Transverse colon (tissue), 4 donors: ENCODE results near the gene WNT2B. TPM values are rescaled to one million over a fixed set of nuclear protein-coding genes. Genes with fewer than 3 reads are reported as not detected.

Experiments
- DNase-seq: peaks from one replicate; pipeline ENCODE4 v3.0.0-alpha.2; 2019
- H3K27ac ChIP-seq, 4 donors: fragments of 200-600 bp; sonication (generic); 2 replicates each; pipeline ENCODE4 v1.5.1; 2016 to 2018; ENCODE audit warnings: inconsistent platforms in 4 of 4
- H3K27me3 ChIP-seq: fragments of 200-600 bp; sonication (generic); 2 replicates; pipeline ENCODE4 v1.5.1; 2017; ENCODE audit warnings: inconsistent platforms
- H3K36me3 ChIP-seq, 4 donors: fragments of 200-600 bp; sonication (generic); 2 replicates each; pipeline ENCODE4 v1.5.1; 2017 to 2019; ENCODE audit warnings: inconsistent platforms in 4 of 4
- H3K4me1 ChIP-seq, 4 donors: fragments of 200-600 bp; sonication (generic); 2 replicates each; pipeline ENCODE4 v1.5.1; 2017 to 2020; ENCODE audit warnings: inconsistent platforms in 4 of 4
- H3K4me3 ChIP-seq, 4 donors: fragments of 200-600 bp; sonication (generic); 1 replicate in 1 of 4; 2 replicates in 3 of 4; pipeline versions ENCODE4 v1.5.1 to v1.6.1; 2017 to 2019; ENCODE audit warnings: inconsistent platforms in 4 of 4
- H3K9me3 ChIP-seq, 2 donors: fragments of 200-600 bp; sonication (generic); 2 replicates each; pipeline ENCODE4 v1.5.1; 2017 to 2019; ENCODE audit warnings: inconsistent platforms in 2 of 2
- EP300 ChIP-seq: sonication (generic); formaldehyde crosslinking; IDR thresholded peaks from one replicate; pipeline ENCODE4 v1.6.1; 2017; ENCODE audit warnings: antibody characterized with exemption, low read depth
- POLR2A ChIP-seq: fragments of 450-650 bp; IDR thresholded peaks from one replicate; pipeline ENCODE4 v1.6.1; 2016; ENCODE audit warnings: antibody characterized with exemption, mild to moderate bottlenecking, moderate library complexity
- POLR2AphosphoS5 ChIP-seq, 3 donors: sonication (generic); formaldehyde crosslinking; IDR thresholded peaks; one replicate each; pipeline ENCODE4 v1.6.1; 2016; ENCODE audit warnings: antibody characterized with exemption in 3 of 3
- WGBS, 2 donors: methylation state at CpG; one replicate each; pipeline ENCODE4 v1.1.5; 2018; ENCODE audit warnings: low coverage in 1 of 2; 5-methylcytosine and 5-hydroxymethylcytosine counted together
- in situ Hi-C, 4 donors: fragments of 200-750 bp; cut with MboI; loops; one replicate each; pipeline versions ENCODE4 v1.15.0 to v1.15.1; 2017; ENCODE audit warnings: low sequenced_read_pairs in 3 of 4, low pct_ligation_motif_present in 1 of 4, low pct_unique_long_range_greater_than_20kb in 1 of 4
- intact Hi-C: fragments of 100-400 bp; cut with DNase I; formaldehyde crosslinking; loops from one replicate; pipeline ENCODE4 v1.15.1; 2023; ENCODE audit warnings: low total_unique reads
- total RNA-seq, 4 donors: library from RNA; depleted of rRNA; stranded (reverse); fragments of >200 nt; gene quantifications; one replicate each; pipeline ENCODE4 v1.1.0, GENCODE V29; 2016
- TF ChIP-seq, protein P1 (sequence below), 5 experiments: fragments of 200-600 bp in 3 of 5; fragments of 450-650 bp in 2 of 5; sonication (generic) in 3 of 5; IDR thresholded peaks; 1 replicate in 2 of 5; 2 replicates in 3 of 5; pipeline ENCODE4 v1.5.1; 2016 to 2017; ENCODE audit warnings: antibody characterized with exemption in 5 of 5, inconsistent platforms in 3 of 5, mild to moderate bottlenecking in 2 of 5, moderate library complexity in 1 of 5

The WNT2B gene
- total RNA-seq, 4 donors from 2014 or later, result 7.9 to 17.3 (median 10.0) TPM

DNA sequence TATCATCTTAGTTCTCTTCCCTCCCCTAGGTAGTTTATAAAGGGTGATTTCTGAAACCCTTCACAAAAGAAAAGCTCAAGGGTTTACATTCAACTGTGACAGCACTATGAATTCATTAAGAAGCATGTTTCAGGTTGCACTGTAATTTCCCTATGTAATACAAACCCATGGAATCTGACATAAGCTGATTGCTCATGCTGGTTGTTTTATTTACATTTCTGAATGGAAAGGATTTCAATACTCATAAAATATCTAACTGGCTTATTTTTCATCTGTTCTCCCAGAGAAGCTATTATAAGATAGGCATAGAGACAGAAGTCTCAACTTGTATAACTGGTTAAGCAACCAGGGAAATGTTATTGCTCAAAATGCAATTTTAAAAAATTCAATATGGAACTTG lies 20.5 kb downstream of the WNT2B start:
- in situ Hi-C loops, result no loop called here
- intact Hi-C loops, result no loop called here

DNA sequence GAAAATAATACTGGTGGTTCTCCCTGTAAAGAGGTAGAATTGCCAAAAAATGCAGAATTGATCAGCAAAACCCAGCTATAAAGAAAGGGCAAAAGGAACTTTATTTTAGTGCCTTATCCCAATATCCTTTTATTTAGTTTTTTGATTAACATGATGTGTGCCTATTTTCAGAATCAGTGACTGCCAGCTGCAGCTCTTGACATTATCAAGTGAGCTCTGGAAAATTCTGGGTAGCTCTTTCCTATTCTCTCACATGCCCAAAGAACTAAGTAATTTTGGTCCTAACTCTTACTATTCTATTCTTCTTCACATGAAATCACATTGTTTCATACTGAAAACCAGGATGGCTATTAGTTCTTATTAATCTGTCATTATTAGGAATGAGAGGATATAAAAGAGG lies 22.1 kb downstream of the WNT2B start:
- no peak overlapping the region for H3K4me3 ChIP-seq
- TF ChIP-seq POLR2AphosphoS5 (IDR thresholded peaks at IDR 0.05) (no peak), POLR2A (no peak), EP300 (no peak)
- TF ChIP-seq, protein P1, sequence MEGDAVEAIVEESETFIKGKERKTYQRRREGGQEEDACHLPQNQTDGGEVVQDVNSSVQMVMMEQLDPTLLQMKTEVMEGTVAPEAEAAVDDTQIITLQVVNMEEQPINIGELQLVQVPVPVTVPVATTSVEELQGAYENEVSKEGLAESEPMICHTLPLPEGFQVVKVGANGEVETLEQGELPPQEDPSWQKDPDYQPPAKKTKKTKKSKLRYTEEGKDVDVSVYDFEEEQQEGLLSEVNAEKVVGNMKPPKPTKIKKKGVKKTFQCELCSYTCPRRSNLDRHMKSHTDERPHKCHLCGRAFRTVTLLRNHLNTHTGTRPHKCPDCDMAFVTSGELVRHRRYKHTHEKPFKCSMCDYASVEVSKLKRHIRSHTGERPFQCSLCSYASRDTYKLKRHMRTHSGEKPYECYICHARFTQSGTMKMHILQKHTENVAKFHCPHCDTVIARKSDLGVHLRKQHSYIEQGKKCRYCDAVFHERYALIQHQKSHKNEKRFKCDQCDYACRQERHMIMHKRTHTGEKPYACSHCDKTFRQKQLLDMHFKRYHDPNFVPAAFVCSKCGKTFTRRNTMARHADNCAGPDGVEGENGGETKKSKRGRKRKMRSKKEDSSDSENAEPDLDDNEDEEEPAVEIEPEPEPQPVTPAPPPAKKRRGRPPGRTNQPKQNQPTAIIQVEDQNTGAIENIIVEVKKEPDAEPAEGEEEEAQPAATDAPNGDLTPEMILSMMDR (IDR thresholded peaks at IDR 0.05), result no peak
- no peaks in the 10 kb centered on the region for H3K27me3 ChIP-seq
- no peak for DNase-seq
- peaks cover 0 to 14% (median 0%) of the 10 kb centered on the region in 4 donors for H3K4me1 ChIP-seq
- no peaks in the 10 kb centered on the region for H3K9me3 ChIP-seq
- no peaks in the 10 kb centered on the region for H3K36me3 ChIP-seq
- in situ Hi-C loops, result no loop called here
- intact Hi-C loops, result no loop called here
- H3K27ac ChIP-seq, result no peak overlapping the region

More for the DNA sequence above, 20.5 kb downstream of the WNT2B start:
- Histone ChIP-seq H3K4me1 (peaks cover 0 to 14% (median 0%) of the 10 kb centered on the region in 4 donors), H3K36me3 (no peaks in the 10 kb centered on the region), H3K9me3 (no peaks in the 10 kb centered on the region), H3K27ac (no peak overlapping the region), H3K4me3 (no peak overlapping the region), H3K27me3 (no peaks in the 10 kb centered on the region)
- DNase-seq, result no peak
- TF ChIP-seq, protein P1 (IDR thresholded peaks at IDR 0.05), result no peak
- TF ChIP-seq EP300 (no peak), POLR2AphosphoS5 (IDR thresholded peaks at IDR 0.05) (no peak), POLR2A (no peak)

DNA sequence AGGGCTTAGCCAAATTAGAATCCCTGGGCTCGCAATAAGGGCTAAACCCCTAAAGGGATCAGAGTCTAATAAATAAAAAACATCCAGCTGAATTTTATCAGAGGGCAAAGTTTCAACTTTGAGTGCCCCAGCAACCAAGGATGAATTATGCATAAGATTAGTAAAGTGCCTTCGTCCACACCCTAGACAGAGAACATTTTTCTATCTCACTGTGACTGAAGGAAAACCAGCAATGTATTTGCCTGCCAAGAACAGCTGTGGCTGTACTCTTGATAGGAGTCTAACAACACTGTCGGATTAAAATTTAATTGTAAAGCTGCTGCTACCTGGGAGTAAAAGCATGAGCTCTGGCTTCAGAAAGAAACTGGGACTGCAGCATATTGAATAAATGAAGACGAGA lies 23.3 kb downstream of the WNT2B start:
- no peak for DNase-seq
- Histone ChIP-seq H3K4me1 (peaks cover 0 to 14% (median 0%) of the 10 kb centered on the region in 4 donors), H3K4me3 (no peak overlapping the region), H3K9me3 (no peaks in the 10 kb centered on the region), H3K27ac (peak overlapping the region in 3 of 4 donors; percentile 11 to 44 (median 36)), H3K27me3 (no peaks in the 10 kb centered on the region), H3K36me3 (no peaks in the 10 kb centered on the region)
- in situ Hi-C loops (no loop called here), intact Hi-C loops (no loop called here)
- TF ChIP-seq POLR2AphosphoS5 (IDR thresholded peaks at IDR 0.05) (no peak), EP300 (no peak), POLR2A (no peak)
- TF ChIP-seq, protein P1 (IDR thresholded peaks at IDR 0.05), result no peak
- 60 to 67% methylated on average over 4 of the region's 4 CpGs for WGBS, 2 donors

DNA sequence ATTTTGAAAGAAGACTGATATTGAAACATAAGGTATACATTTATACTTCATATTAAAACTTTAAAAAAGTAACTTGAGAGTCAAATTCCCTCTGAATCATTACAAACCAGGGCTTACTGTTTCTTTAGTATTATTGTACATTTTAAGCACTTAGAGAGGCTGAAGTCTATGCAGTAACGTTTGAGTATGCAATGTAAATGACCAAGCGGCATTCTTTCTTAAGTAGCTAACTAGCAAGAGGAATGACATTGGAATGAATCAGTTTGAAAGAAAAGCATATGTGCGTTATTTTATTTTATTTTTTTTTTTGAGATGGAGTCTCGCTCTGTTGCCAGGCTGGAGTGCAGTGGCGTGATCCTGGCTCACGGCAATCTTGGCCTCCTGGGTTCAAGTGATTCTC lies 24.3 kb downstream of the WNT2B start:
- in situ Hi-C loops, result no loop called here
- no peak for TF ChIP-seq POLR2A
- no peak for TF ChIP-seq POLR2AphosphoS5 (IDR thresholded peaks at IDR 0.05)
- TF ChIP-seq, protein P1 (IDR thresholded peaks at IDR 0.05), result no peak
- TF ChIP-seq EP300, result no peak
- 94% methylated on average over 5 to 6 of the region's 6 CpGs for WGBS, 2 donors

More for the DNA sequence above, 24.3 kb downstream of the WNT2B start:
- H3K4me3 ChIP-seq, result no peak overlapping the region
- no peaks in the 10 kb centered on the region for H3K27me3 ChIP-seq
- H3K9me3 ChIP-seq, result no peaks in the 10 kb centered on the region
- DNase-seq, result no peak
- no peaks in the 10 kb centered on the region for H3K36me3 ChIP-seq
- peaks cover 0 to 14% (median 0%) of the 10 kb centered on the region in 4 donors for H3K4me1 ChIP-seq
- intact Hi-C loops, result no loop called here
- peak overlapping the region in 1 of 4 donors; percentile 36 for H3K27ac ChIP-seq
